Measurements from ENCODE around the gene ZNF655. TPM values are rescaled to one million over a fixed set of nuclear protein-coding genes. Genes with fewer than 3 reads are reported as not detected.
"Not testable (repeated sequence)": the region's sequence is repeated elsewhere in the genome, so short reads cannot be mapped to it uniquely, and the experiment has no call there.

ZNF655 gene
- total and polyA plus RNA-seq, 9 donors: 33.0 to 68.5 (median 56.3) TPM

DNA sequence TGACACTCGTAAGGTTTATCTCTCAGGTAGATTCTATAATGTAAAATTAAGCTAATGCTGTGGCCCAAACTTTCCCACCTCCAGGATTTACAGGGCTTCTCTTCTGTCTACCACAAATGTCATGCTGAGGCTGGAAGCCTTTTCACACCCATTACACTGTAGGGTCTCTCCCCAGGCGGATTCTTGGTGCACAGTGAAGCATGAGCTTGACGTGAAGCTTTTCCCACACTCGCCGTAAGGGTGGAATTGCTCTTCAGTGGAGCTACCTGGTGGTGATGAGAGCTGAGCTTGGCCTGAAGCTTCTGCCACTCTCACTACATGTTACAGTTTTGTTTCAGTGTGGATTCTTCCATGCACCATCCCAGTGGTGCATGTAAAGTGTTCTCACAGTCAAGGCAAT, 17.9 kb upstream of the ZNF655 start:
- 90 to 96% (median 95%) methylated on average over 5 of the region's 5 CpGs for WGBS, 3 donors
- intact Hi-C loops (cut with DNase I): no loop called here
- no peak for TF ChIP-seq EP300 (IDR thresholded peaks at IDR 0.05)
- no peak for TF ChIP-seq CTCF (IDR thresholded peaks at IDR 0.05)
- no peak for TF ChIP-seq POLR2A (IDR thresholded peaks at IDR 0.05)
- no peak for DNase-seq
- no peaks in the 10 kb centered on the region for H3K4me1 ChIP-seq (ENCODE audit: insufficient read depth)
- H3K9me3 ChIP-seq: no peaks in the 10 kb centered on the region
- H3K27me3 ChIP-seq: no peaks in the 10 kb centered on the region
- no peaks in the 10 kb centered on the region for H3K36me3 ChIP-seq
- H3K27ac ChIP-seq: no peak overlapping the region
- H3K4me3 ChIP-seq: no peak overlapping the region

DNA sequence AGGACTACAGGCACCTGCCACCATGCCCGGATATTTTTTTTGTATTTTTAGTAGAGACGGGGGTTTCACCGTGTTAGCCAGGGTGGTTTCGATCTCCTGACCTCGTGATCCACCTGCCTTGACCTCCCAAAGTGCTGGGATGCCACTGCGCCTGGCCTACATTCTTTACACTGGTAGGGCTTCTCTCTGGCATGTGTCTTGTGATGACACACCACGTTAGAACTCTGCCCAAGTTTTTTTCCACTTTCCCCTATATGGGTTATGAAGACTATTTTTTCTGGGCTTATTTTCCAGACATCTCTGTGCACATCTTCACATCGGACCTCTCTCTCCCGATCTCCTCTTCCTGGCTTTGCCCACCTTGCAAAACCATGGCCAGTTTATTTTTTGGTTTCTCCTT, 17.2 kb upstream of the ZNF655 start:
- H3K4me1 ChIP-seq (ENCODE audit: insufficient read depth): no peaks in the 10 kb centered on the region
- DNase-seq: no peak
- H3K36me3 ChIP-seq: no peaks in the 10 kb centered on the region
- no peaks in the 10 kb centered on the region for H3K9me3 ChIP-seq
- no peak overlapping the region for H3K4me3 ChIP-seq
- WGBS, 3 donors: 87 to 94% (median 89%) methylated on average over 9 of the region's 9 CpGs
- intact Hi-C loops (cut with DNase I): no loop called here
- H3K27ac ChIP-seq: no peak overlapping the region
- TF ChIP-seq POLR2A (IDR thresholded peaks at IDR 0.05) (no peak), EP300 (IDR thresholded peaks at IDR 0.05) (no peak), CTCF (IDR thresholded peaks at IDR 0.05) (no peak)
- H3K27me3 ChIP-seq: no peaks in the 10 kb centered on the region

- Histone ChIP-seq H3K9me3 (peaks cover 0 to 2% of the 10 kb centered on the region in 2 donors), H3K4me3 (no peak overlapping the region), H3K27me3 (no peaks in the 10 kb centered on the region), H3K4me1 (ENCODE audit: insufficient read depth) (no peaks in the 10 kb centered on the region), H3K27ac (no peak overlapping the region), H3K36me3 (no peaks in the 10 kb centered on the region)
- intact Hi-C loops (cut with DNase I): no loop called here
- DNase-seq: no peak
- WGBS, 3 donors: 95 to 96% (median 95%) methylated on average over 34 of the region's 34 CpGs
- no peak for TF ChIP-seq POLR2A (IDR thresholded peaks at IDR 0.05)
- TF ChIP-seq CTCF (IDR thresholded peaks at IDR 0.05): no peak
- no peak for TF ChIP-seq EP300 (IDR thresholded peaks at IDR 0.05)
Measured at GRCh38 chr7:99543081-99543671, 15.3 kb upstream of the ZNF655 start.

GRCh38 chr7:99543916-99544315, 14.5 kb upstream of the ZNF655 start:
- H3K27me3 ChIP-seq: no peaks in the 10 kb centered on the region
- H3K27ac ChIP-seq: no peak overlapping the region
- no peak overlapping the region for H3K4me3 ChIP-seq
- no peaks in the 10 kb centered on the region for H3K36me3 ChIP-seq
- WGBS, 3 donors: 89 to 94% (median 94%) methylated on average over 6 of the region's 6 CpGs
- intact Hi-C loops (cut with DNase I): no loop called here
- H3K9me3 ChIP-seq: peaks cover 0 to 5% of the 10 kb centered on the region in 2 donors
- no peaks in the 10 kb centered on the region for H3K4me1 ChIP-seq (ENCODE audit: insufficient read depth)
- no peak for DNase-seq
- no peak for TF ChIP-seq POLR2A (IDR thresholded peaks at IDR 0.05)
- TF ChIP-seq CTCF (IDR thresholded peaks at IDR 0.05): no peak
- no peak for TF ChIP-seq EP300 (IDR thresholded peaks at IDR 0.05)

DNA sequence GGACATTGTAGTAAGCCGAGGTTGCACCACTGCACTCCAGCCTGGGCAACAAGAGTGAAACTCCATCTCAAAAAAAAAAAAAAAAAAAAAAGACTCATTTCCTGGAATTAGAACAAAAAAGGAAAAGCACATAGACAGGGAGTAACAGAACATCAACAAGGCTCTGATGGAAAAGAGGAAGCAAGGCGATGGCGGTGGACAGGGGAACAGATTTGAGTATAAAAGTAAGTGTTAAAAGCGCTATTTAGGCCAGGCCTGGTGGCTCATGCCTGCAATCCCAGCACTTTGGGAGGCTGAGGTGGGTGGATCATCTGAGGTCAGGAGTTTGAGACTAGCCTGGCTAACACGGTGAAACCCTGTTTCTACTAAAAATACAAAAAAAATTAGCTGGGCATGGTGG, 13.1 kb upstream of the ZNF655 start:
- H3K4me1 ChIP-seq (ENCODE audit: insufficient read depth); intact Hi-C loops (cut with DNase I); H3K27me3 ChIP-seq; H3K27ac ChIP-seq; H3K36me3 ChIP-seq; H3K9me3 ChIP-seq; DNase-seq; H3K4me3 ChIP-seq: not testable (repeated sequence)
- WGBS, 3 donors: 96 to 97% (median 97%) methylated on average over 5 of the region's 5 CpGs

DNA sequence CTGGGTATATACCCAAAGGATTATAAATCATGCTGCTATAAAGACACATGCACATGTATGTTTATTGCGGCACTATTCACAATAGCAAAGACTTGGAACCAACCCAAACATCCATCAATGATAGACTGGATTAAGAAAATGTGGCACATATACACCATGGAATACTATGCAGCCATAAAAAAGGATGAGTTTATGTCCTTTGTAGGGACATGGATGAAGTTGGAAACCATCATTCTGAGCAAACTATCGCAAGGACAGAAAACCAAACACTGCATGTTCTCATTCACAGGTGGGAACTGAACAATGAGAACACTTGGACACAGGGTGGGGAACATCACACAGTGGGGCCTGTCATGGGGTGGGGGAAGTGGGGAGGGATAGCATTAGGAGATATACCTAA, 8.9 kb upstream of the ZNF655 start:
- H3K4me3 ChIP-seq; H3K36me3 ChIP-seq; H3K27me3 ChIP-seq; H3K9me3 ChIP-seq; intact Hi-C loops (cut with DNase I); DNase-seq; H3K27ac ChIP-seq; H3K4me1 ChIP-seq (ENCODE audit: insufficient read depth): not testable (repeated sequence)
- WGBS, 3 donors: 100% methylated on average over 1 to 2 of the region's 2 CpGs

Measured in ovary (tissue), 9 donors.